NCI-H69 (cell line): ENCODE results near the gene GMDS.

Source experiments
- DNase-seq: peaks from one replicate; lab custom pipeline; 2025; lab: John Stamatoyannopoulos, UW

GMDS gene

GRCh38 chr6:2099870-2100269, 145.5 kb downstream of the GMDS start:
- DNase-seq: no peak

DNA sequence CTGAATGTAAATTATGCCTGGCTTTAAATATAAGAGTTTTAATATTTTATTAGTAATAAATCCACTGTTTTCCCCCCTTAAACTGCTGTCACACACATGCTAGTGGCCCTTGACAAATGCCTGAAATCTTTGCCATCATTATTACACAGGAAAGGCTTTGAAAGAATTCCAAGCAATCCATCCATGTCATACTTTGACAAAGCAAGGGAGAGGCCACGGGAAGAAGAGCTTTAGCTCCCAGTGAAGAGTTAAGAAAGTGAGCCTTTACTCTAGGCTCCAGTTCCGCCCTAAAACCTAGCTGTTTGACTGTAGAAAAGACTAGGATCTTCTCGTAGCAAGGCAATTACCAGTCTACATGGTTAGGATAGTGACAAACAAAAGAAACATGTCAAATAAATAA, 147.9 kb downstream of the GMDS start:
- DNase-seq: no peak

- DNase-seq: no peak
These were observed 150.8 kb downstream of the GMDS start for GRCh38 chr6:2094642-2095041.

- no peak for DNase-seq
These were observed 159.0 kb downstream of the GMDS start for GRCh38 chr6:2086326-2086965.

- DNase-seq: no peak
These were observed 159.7 kb downstream of the GMDS start for GRCh38 chr6:2085657-2086056.

DNA sequence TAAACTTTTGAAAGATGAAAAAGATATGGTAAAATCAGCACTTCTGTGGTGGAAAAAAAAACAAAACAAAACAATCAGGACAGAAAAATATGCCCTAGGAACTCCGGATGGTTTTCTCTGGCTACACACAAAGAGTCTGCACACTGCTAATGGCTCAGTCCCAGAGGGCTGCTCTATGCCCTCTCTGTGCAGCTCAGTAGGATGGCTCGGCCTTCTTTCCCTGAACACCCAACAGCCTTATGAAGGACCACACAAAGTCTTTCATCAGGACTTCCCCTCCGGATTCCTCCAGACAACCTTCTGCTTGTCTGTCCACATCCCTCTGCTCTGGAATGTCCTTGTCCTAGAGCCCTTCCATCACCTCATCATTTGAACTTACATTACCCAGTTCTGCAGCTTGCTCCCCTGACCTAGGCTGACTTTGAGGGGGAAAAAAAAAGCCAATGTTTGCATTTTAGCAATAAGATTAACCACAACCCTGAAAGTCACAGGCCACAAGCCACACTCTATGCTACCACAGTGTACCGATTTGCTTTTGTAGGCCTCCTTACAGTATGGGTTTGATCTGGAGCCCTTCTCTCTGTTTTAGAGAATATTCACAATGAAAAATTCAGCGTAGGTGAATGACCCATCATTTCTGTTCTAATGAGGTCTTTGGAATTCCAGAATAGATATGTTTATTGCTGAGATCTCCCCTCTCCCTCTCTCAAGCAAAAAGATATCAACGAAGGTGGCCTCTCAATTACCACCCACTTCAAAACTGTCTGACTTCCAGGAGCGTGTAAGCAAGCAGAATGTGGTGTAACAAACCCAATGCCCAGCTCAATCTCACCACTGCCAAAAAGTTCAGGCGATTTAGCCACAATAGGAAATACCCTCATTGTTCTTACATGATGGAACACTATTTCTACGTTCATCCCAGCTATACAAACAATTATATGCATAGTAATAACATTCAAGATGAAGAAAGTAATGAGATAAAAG, 164.0 kb downstream of the GMDS start:
- no peak for DNase-seq

DNA sequence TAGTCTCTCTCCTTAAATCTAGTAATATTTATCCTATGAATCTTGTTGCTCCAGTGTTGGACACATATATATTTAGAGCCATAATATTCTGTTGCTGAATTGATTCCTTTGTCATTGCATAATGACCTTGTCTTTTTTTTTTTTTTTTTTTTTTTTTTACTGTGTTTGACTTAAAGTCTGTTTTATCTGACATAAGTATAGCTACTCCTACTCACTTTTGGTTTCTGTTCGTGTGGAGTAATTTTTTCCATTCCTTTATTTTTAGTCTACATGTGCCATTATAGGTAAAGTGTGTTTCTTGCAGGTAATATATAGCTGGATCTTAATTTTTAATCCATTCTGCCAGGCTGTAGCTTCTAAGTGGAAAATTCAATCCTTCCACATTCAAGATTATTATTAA, 166.5 kb downstream of the GMDS start:
- no peak for DNase-seq

GRCh38 chr6:2077826-2078225, 167.6 kb downstream of the GMDS start:
- no peak for DNase-seq

DNA sequence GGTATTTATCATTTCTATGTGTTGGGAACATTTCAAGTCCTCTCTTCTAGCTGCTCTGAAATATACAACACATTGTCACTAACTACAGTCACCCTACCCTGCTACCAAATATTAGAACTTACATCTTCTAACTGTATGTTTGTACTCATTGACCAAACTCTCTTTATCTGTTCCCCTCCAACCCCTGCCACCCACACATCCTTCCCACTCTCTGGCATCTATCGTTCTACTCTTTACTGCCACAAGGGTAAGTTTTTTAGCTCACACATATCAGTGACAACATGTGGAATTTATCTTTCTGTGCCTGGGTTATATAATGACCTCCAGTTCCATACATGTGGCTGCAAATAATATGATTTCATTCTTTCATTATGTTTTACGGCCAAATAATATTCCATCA, 171.9 kb downstream of the GMDS start:
- no peak for DNase-seq

DNA sequence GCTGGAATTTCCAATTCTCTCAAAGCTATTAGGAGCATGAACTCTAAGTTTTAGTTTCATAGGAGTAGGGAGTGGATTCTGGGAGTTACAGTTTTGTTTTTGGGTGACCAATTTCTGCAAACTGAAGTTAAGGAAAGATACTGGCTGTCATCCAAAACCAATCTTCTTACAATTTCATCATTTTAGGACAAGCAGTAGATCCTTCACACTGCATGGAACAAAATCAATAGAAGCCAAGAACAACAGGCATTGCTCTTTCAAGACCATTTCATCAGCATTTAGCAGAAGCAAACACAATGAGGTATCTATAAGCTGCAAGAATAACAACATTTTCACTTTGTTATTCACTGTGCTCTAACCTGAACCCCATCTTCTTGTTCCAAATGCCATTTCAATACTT, 173.0 kb downstream of the GMDS start:
- no peak for DNase-seq

GRCh38 chr6:2063547-2063946, 181.9 kb downstream of the GMDS start:
- peak; percentile 82 for DNase-seq

DNA sequence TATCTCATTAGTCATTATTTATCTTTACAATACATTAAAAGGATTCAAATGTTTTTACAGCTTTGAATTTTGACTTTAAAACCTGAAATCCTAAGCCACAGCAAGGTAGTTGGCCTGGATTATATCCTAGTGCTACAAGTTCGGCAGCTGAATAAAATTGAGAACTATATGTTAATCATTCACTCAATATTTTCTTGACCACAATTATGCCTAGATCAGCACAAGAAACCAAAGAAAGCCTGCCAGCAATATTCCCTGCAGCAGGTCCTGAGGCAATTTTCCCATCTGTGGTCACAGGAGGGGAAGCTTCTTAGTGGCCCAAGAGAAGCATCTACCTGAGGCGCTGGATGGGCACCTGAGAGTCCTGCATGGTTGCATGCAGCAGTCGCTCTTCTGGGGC, 183.5 kb downstream of the GMDS start:
- DNase-seq: no peak

- DNase-seq: no peak
These were observed 189.5 kb downstream of the GMDS start for GRCh38 chr6:2055911-2056310.

GRCh38 chr6:2055143-2055542, 190.3 kb downstream of the GMDS start:
- no peak for DNase-seq

- no peak for DNase-seq
These were observed 190.8 kb downstream of the GMDS start for GRCh38 chr6:2054516-2055067.

DNA sequence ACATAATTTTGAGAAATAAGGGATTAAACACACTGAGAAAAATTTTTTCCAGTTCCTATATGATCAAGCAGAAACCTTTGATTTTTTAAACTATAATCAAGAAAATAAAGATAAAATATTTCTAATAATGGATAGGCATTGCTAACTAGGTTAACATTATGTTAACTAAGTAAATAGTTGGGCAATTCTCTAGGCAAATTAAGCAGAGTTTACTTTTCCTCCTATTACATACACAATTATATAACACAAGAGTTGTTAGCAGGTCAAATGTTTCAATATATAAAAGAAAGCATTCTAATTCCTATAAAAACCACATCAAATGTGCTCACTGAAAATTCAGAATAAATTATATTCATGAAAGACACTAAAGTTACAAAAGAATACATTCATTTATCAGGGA, 191.7 kb downstream of the GMDS start:
- DNase-seq: no peak

DNA sequence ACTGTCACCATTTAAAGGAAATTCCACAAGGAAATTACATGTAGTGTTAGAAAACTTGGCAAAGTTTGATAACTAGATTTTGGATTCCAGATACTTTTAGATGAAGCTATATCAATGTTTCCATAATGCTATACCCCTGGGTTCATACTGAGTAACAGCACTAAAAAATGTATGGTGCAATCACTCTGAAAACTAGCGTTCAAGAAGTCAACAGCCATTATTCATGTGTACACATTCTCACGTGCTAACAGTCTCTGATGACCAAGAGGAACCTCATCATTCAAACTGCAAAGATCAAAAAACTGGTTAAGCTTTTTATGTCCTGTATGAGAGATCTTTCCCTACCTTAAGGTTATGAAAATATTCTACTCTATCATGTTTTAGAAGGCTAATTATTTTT, 197.6 kb downstream of the GMDS start:
- no peak for DNase-seq

DNA sequence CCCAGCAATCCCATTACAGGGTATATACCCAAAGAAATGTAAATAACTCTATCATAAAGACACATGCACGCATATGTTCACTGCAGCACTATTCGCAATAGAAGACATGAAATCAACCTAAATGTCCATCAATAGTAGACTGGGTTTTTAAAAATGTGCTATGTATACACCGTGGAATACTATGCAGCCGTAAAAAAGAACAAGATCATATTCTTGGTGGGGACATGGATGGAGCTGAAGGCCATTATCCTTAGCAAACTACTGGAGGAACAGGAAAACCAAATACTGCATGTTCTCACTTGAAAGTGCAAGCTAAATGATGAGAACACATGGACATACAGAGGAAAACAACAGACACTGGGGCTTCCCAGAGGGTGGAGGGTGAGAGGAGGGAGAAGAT, 201.2 kb downstream of the GMDS start:
- DNase-seq: no peak

DNA sequence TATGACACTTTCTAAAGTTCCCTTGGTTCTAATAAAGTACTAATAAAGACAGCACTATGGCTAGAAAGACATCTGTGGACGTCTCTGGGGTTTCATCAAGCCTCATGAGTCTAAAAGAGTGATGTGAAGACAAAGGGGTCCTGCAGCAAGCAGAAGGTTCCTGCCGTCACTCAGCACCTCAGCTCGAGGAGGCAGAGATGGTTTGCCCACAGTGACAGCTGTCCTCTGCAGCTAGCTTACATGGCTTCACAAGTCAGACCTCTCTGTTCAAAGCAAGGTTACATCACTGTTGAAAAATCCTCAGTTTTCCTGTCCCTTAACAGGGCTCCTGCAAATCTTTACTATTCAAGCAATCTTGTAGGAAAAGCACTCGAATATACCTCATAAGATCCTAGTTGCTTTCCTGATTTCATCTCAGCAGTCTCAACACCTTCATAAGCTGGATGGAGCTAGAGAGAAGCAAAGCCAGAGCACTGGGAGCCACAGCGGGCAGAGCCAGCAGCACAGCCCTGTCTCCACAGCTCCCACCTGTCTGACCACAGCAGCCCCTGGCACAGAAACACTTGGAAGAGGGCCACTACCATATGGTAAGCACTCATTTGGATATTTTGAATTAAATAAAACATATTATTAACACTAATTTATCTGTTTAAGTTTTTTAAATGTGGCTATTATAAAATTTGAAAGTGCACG, 202.3 kb downstream of the GMDS start:
- DNase-seq: peak; percentile 29

- DNase-seq: no peak
These were observed 207.3 kb downstream of the GMDS start for GRCh38 chr6:2038092-2038491.

DNA sequence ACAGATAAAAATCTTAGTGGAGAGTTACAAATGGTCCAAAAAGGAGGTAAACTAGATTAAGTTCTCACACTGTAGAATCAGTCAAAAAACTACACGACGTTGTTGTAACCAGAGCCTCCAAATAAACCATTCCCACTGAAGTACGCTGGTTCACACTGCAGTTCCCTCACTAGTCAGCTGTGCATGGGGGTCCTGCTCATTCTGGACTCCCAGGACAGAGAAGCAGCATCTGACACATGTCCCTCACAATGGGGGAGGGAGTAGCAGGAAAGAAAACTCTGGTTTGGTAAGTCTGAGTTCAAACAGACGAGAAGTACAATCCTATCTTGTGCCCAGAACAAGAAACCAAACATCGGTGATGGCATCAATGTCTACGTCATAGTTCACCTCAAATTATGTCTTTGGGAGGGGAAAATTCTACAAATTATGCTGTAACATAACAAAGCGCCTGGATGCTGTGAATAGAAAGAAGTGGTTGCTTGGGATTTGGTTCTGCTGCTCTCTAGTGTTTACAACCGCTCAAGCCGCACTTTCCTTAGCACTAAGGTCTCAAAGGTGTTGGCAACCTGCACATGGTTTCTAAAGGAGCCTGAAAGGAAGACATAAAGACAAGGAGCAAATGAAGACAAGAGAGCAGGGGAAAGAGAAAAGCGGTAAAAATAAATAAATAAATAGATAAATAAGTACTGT, 208.0 kb downstream of the GMDS start:
- DNase-seq: peak; percentile 16

GRCh38 chr6:2036710-2037023, 208.7 kb downstream of the GMDS start:
- no peak for DNase-seq
